Stimulated activated CD4-positive, alpha-beta T cell treated with anti-CD3 and anti-CD28 coated beads, Interleukin-2, amount 100 ng/mL, for 48 hours (primary cell): ENCODE measurements around the gene CNTNAP2.
"Not testable (repeated sequence)": the region's sequence is repeated elsewhere in the genome, so short reads cannot be mapped to it uniquely, and the experiment has no call there.

Source experiments
- DNase-seq, 2 donors: peaks; one replicate each; pipeline ENCODE4 v3.0.0-alpha.2; 2020

CNTNAP2 gene

DNA sequence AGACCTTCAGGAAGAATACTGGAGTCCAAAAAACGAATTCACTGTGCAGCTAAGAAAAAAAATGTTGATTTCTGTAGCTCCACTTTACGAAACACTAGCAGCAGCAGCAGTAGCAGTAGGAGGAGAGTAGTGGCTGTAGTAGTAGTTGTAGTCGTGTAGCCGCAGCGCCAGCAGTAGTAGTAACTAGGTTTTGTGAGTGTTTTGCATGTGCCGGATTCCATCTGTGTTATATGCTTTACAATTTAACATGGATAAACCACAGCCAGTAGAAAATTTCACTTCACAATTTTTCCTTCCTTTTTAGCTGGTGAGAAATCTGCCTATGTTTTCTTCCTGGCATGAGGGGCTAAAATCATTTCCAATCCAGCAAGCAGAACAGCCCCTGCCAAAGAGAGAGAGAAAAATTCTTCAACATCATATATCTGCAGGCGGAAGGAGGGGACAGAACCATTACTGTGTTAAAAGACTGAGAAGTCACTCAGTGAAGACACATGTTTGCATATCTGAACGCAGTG is 2325.6 kb downstream of the CNTNAP2 start:
- no peak for DNase-seq

DNA sequence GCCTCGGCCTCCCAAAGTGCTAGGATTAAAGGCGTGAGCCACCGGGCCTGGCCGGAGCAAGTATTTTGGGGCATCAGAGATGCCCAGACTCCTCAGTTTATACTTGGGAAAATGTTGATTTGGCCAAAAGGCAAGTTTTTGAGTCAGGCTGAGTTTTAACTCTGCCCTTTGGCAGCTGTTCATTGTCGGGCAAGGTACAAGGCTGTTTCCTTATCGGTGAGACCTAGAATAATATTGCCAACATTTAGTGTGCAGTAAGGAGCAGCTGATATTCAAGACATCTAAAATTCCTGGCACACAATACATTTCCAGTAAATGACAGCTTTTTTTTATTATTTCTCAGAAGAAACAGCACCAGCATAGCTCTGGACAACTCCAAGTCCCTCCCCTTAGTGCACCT is 2326.3 kb downstream of the CNTNAP2 start:
- DNase-seq: no peak

DNA sequence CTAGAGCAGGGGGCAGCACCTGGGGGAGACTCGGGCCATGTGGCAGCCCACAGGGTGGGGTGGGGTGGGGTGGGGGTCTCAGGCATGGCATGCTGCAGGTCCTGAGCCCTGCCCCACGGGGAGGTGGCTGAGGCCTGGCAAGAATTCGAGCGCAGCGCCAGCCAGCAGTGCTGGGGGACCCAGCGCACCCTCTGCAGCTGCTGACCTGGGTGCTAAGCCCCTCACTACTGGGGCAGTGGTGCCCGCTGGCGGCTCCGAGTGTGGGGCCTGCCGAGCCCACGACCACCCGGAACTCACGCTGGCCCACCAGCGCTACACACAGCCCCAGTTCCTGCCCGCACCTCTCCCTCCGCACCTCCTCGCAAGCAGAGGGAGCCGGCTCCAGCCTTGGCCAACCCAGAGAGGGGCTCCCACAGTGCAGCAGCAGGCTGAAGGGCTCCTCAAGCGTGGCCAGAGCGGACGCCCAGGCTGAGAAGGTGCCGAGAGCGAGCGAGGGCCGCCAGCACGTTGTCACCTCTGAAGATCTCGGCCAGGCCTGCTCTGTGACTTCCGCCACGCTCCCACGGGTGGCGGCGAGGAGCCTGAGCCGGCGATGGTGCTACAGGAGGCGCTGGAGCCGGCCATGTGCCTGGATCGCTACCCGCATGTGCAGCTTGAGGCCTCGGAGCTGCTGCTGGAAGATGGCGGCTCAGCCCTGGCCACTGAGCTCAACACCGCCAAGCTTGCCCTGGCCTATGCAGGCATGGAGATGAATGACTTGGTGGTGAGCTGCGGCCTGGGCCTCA is 2328.9 kb downstream of the CNTNAP2 start:
- DNase-seq: no peak

DNA sequence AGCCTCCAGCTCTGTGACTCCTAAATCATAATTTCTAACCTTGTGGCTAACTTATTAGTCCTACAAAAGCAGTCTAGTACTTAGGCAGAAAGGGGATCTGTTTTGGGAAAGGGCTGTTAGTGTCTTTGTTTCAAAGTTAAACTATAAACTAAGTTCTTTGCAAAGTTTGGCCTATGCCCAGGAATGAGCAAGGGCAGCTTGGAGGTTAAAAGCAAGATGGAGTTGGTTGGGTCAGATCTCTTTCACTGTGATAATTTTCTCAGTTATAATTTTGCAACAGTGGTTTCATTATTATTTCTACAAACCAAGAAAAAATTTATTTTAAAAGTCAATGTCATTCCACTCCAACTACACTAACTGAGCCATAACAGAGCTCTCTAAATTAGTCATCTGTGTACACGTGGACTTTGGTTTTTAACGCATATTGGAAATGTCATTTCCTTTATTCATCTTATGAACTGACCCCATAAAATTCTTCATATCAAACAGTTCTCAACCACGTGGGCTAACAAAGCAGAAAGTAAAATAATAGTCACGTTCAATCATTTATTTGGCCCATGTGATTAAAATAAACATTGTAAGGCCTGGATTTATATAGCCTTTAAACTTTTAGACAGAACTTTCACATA is 2330.7 kb downstream of the CNTNAP2 start:
- DNase-seq: no peak

DNA sequence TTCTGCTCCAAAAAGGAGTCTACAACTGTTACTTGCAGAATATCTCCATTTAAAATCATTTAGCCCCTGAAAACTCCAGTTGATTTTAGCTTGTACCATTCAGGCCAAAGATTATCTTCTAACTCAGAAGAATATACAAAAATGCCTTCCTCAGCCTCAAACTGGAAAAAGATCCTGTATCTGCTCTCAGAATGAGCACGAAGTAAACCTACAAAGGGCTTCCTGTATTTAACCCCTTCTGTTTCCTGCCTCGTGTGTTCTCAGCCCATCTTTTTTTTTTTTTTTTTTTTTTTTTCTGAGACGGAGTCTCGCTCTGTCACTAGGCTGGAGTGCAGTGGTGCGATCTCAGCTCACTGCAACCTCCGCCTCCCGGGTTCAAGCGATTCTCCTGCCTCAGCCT is 2334.9 kb downstream of the CNTNAP2 start:
- not testable (repeated sequence) for DNase-seq

DNA sequence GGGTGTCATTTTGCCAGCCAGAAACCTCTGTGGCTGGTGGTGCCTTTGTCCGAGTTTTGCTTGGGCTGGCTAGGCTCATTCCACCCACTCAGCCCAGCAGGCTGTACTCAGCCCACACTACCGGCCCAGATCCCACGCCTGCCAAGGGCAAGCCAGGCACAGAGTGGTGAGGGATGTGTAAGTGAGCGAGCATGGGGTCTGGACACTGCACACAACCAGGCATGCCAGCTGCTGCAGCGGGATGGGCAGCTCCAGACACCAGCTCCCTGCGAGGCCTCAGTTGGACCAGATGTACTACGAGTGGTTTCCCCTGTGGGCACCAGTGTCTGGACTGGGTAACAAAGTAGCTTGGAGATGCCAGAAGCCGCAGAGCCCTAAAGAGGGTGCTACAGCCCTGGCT is 2339.8 kb downstream of the CNTNAP2 start:
- DNase-seq: no peak

DNA sequence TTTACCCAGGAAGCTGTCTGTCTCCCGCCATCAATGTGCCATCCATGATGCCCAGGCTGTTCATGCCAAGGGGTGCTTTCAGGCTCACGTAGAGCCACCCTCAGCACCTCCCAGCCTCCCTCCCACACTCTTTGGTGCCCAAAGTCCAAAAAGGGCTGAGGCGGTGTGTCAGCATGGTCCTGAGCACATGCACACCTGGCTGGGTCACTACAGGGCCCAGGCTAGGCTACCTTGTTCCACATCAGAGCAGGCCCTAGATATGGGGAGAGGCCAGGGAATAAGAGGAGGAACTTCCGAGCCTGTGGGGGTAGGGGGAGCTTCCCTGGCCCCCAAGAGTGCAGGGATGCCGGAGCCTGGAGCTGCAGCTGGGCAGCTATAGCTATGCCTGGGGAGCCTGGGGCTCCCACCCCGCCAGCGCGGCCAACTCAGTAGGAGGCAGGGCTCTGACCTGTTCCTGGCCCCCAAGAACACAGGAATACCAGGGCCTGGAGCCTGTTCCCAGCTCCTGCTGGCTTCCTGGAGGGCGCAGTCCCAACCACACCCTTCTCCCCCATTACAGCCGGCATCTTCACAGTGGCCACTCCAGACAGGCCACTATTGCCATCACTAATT is 2340.8 kb downstream of the CNTNAP2 start:
- no peak for DNase-seq

DNA sequence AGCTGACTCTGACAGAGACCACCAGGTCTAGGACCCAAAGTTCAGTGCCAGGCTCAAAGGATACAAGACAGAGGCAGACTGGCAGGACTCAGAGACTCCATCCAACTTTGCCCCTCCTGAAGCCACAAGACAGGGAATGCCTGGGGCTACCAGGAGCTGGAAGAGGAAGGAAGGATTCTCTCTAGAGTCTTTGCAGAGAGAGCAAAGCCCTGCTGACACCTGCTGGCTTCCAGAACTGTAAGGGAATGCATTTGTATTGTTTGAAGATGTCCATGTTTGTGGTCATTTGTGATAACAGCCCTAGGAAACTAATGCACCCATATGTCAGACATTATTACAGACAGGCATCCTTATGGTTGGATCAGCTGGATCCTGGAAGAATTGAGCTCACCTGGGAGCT is 2341.7 kb downstream of the CNTNAP2 start:
- DNase-seq: no peak

DNA sequence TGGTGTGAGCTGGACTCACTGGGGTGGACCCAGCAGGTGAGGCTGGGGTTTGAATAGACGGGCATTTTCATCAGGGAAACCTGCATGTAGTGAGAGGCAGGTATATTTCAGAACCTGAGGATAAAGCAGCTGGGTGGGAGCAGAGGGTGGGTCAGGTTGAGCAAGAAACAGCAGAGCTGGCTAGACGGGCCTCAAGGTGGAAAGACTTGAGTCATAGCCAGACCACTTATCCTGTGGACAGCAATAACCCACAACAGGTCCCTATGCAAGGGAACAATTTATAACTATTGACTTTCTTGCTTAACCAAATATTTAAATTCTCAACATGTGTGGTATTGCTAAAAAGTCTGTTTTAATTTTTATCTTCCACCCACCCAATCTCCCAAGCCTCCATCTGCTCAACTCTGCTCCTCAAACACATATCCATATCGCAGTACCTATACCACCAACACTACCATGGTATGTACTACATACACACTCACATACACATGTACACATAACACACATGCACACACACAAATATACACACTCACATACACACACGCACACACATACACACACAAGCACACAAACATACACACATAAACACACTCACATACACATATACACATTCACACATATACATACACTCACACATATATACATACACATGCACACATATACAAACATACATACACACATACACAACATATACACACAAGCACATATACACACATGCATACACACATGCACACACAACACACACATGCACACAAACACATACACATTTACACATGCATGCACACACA is 2345.0 kb downstream of the CNTNAP2 start:
- DNase-seq: no peak

DNA sequence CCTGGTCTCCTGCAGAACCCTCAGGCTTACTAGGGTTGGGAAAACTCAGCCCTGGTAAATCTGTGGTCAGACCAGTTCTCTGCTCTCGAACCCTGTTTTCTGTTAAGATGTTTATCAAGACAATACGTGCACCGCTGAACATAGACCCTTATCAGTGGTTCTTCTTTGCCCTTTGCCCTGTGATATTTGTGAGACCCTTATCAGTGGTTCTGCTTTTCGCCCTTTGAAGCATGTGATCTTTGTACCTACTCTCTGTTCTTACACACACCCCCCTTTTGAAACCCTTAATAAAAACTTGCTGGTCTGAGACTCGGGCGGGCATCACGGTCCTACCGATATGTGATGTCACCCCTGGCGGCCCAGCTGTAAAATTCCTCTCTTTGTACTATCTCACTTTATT is 2346.2 kb downstream of the CNTNAP2 start:
- not testable (repeated sequence) for DNase-seq

DNA sequence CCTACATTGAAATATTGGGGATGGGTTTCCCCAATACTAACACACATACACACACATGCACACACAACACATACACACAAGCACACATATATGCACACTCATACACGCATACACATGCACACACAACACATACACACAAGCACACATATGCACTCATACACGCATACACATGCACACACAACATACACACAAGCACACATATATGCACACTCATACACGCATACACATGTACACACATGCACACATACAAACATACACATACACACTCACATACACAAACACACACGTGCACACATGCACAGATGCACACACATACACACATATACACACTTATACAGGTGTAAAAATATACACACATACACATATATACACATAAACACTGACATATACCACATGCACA is 2346.6 kb downstream of the CNTNAP2 start:
- no peak for DNase-seq

DNA sequence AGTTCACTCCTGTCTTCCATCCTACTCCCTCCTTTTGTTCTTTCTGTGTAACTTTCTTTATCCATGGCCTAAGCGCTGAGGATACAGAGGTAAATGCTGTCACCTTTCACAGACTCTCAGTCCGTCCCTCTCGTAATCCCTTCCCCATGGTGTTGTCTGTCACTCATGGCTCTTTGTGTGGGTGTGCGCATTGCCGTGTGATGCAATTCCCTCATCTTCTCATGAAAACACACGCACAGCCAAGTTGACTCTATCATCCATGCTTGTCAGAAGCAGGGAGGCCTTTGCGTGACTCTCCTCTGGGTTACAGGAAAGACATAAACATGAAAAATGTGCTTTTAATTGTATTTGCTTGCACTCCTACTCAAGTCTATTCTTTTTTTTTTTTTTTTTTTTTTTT is 2348.3 kb downstream of the CNTNAP2 start:
- no peak for DNase-seq

DNA sequence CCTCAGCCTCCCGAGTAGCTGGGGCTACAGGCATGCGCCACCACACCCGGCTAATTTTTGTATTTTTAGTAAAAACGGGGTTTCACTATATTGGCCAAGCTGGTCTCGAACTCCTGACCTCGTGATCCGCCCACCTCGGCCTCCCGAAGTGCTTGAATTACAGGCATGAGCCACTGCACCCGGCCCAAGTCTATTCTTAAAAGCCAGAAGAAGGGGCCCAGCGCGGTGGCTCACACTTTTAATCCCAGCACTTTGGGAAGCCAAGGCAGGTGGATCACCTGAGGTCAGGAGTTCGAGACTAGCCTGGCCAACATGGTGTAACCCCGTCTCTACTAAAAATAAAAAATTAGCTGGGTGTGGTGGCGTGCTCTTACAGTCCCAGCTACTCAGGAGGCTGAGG is 2348.8 kb downstream of the CNTNAP2 start:
- not testable (repeated sequence) for DNase-seq

DNA sequence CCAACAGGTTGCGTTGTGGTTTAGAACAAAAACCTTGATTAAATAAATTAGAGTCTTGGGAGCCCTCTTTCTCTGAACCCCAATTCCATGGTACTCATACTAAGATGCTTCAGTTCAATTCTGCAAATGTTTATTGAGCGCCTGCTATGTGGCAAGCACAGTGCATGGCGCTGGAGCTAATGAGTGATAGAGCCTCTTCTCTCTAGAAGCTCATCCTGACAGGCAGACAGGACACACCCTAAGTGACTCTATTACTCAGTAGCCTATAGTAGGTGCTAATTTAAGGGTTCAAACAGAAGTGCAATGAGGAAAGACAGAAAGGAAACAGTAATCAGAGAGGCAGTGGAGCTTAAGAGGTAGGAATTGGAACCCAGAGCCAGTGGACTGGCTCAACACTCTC is 2349.5 kb downstream of the CNTNAP2 start:
- no peak for DNase-seq

DNA sequence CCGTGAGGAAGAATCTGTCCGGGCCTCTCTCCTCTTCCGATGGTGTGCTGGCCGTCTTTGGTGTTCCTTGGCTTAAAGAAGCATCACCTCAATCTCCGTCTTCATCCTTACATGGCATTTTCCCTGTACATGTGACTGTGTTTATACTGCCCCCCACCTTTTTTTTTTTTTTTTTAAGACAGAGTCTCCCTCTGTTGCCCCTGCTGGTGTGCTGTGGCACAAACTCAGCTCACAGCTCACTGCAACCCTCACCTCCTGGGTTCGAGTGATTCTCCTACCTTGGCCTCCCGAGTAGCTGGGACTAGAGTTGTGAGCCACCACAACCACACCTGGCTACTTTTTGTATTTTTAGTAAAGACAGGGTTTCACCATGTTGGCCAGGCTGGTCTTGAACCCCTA is 2352.1 kb downstream of the CNTNAP2 start:
- DNase-seq: no peak
